HG03520 (cell line): ENCODE measurements around the gene ARHGEF2.
A peak's percentile ranks its signal among the peaks of the same experiment; 100 is the strongest.
"Not testable (repeated sequence)": the region's sequence is repeated elsewhere in the genome, so short reads cannot be mapped to it uniquely, and the experiment has no call there.

Source experiments
- ATAC-seq: cut with Tn5 transposase; IDR thresholded peaks from one replicate; pipeline ENCODE4 v1.9.1; 2021; ENCODE audit warnings: mild to moderate bottlenecking, moderate library complexity; ENCODE audit not compliant: unreplicated experiment

The ARHGEF2 gene

GRCh38 chr1:155993595-155993994 is 15.2 kb upstream of the ARHGEF2 start:
- ATAC-seq = no peak

DNA sequence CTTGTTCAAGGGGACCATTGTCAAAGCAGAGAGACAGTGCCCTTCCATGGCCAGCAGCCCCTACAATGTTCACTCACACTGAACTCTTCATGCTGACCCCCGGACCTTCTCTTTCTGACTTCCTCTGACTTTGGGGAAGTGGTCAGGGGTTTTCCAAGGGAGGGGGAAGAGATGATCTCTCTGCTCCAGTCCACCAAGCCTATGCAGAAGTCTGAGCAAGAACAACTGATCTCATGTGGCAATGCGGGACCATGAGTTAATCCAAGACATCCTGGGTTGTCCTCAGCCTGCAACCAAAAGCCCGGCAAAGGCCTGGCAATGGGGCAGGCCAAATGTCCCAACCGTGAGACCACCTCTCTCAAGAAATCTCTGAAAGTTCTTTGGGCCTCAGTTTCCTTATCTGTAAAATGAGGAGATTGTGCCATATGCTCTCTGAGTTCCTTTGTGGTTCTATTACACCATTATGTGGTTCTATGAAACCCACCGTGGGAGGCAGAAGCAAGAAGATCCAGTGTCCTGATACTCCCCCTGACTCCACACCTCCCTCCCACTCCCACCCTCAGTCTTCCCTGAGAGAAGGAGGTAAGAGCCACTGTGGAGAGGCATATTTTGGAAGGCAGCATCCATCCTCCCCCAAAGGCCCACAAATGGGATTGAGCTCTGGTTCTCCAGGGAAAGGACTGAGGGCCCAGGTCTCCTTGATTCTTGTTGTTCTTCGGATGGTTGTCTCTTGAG is 11.8 kb upstream of the ARHGEF2 start:
- no peak for ATAC-seq

DNA sequence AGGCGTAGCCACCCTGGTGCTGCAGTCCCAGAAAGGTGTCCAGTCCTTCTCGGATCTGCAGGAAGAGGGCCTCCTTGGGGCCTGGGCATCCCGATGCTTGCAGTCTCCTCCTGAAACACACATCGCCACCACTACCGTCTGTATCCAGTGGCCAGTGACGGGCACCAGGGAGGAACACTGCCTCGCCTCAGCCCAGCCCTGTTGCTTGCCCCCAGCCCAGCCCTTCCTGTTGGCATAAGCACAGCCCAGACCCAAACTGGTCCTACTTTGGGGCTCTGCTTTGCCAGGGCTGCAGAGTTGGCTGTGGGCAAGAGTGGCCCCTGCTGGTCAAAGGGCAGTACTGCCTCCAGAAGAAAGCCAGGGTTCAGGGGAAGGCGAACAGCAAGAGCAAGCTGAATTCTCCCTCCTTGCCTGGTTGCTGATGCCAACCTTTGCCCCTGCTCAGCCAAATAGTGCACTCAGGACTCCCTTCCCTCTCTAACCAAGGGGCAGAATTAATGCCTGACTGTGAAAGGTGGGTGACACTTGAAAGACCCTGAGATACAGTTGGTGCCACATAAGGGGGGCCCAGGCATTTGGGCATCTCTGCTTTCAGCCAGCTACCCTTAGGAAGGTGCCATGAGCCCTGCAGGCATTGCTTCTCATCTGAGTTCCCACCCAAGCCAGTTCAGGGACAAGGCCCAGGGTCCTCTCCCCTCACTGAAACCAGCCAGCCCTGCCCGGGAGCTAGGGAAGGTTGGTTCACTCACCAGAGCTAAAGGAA is 11.1 kb upstream of the ARHGEF2 start:
- peak; percentile 55 for ATAC-seq

DNA sequence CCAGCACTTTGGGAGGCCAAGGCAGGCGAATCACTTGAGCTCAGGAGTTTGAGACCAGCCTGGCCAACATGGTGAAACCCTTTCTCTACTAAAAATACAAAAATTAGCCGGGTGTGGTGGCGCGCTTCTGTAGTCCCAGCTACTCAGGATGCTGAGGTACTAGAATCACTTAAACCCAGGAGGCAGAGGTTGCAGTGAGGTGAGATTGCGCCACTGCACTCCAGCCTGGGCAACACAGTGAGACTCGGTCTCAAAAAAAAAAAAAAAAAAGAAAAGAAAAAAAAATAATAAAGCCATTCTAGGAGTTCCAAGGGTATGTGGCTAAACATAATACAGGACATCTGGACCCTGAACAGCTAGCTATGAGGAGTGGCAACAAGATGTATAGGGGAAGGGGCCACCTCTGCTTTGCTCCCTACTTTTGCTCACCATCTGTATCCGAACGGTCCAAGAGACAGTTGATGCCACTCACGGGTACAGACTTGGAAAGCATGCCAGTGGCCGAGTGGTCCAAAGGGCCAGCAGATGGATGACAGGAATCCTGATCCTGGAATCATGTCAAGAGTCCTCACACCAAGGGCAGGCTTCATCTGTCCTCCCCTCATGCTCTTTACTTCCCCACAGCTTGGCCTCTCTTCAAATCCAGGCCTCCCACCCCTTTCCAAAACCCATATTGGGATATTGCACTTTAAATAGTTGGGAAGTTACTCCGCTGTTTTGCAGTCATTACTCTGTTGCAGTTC is 6.7 kb upstream of the ARHGEF2 start:
- ATAC-seq = not testable (repeated sequence)

DNA sequence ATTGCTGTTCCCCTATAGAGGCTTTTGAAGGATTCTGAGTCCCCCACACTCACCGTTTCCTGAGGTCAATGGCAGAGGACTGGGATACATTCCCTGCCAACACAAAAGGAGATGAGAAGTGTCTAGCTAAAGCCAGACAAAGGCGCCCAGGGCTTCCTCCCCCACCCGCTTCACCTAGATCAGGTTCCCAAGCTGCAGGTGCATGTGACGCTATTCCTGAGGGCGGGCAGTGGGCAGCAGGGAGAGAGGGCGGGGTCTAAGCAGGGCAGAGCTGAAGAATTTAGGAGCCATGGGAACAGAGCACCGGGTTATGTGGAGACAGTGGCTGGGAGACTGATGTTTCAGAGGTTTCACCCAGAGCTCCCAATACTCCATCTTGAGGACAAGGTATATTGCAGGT is 6.0 kb upstream of the ARHGEF2 start:
- ATAC-seq = no peak

DNA sequence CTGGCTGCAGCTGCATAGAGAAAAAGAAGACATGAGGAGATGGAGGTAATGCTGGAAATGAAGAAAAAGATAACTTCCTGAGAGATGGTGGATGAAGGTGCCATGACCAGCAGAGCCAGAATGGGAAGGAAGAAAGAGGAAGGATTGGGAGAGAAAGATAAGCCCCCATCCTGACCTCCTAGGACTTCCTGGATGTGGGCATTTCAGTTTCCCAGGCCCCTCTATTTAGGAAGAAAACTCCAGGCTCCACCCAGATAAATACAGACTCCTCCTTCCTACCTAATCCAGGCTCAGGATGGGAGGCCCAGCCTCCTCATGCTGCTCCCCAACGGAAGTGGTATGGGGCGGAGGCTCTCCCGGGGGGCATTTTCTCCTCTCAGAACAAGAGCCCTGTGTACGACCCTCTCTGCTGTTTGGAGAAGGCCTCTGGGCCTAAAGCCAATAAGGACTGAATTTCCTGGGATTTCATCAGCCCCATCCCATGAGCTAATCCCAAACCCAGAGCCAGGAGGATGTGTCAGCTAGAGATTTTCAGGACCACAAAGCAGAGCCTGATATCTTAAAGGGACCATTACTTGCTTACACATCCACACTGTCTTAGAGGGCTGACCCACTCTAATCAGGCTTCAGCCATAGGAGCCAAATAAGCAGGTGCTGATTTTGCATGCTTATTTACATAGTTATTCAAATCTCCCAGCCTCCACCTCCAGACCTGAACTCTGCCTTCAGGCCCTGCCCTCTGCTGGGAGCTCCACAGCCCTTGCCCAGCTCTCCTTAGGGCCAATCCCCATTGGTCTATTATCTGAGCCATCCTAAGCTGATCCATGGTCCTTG is 5.1 kb upstream of the ARHGEF2 start:
- no peak for ATAC-seq

GRCh38 chr1:155982106-155982505 is 3.8 kb upstream of the ARHGEF2 start:
- no peak for ATAC-seq

- no peak for ATAC-seq
Observed at GRCh38 chr1:155981266-155982088, 3.1 kb upstream of the ARHGEF2 start.

- ATAC-seq = no peak
Observed at GRCh38 chr1:155979597-155980343, 1.4 kb upstream of the ARHGEF2 start.

- no peak for ATAC-seq
Observed at GRCh38 chr1:155978973-155979429, 654 bp upstream of the ARHGEF2 start.

- no peak for ATAC-seq
Observed at GRCh38 chr1:155977690-155978324, 540 bp downstream of the ARHGEF2 start.

GRCh38 chr1:155976913-155977689 is 1.2 kb downstream of the ARHGEF2 start:
- no peak for ATAC-seq

GRCh38 chr1:155976062-155976912 is 2.1 kb downstream of the ARHGEF2 start:
- no peak for ATAC-seq

- no peak for ATAC-seq
Observed at GRCh38 chr1:155975375-155976061, 2.8 kb downstream of the ARHGEF2 start.

DNA sequence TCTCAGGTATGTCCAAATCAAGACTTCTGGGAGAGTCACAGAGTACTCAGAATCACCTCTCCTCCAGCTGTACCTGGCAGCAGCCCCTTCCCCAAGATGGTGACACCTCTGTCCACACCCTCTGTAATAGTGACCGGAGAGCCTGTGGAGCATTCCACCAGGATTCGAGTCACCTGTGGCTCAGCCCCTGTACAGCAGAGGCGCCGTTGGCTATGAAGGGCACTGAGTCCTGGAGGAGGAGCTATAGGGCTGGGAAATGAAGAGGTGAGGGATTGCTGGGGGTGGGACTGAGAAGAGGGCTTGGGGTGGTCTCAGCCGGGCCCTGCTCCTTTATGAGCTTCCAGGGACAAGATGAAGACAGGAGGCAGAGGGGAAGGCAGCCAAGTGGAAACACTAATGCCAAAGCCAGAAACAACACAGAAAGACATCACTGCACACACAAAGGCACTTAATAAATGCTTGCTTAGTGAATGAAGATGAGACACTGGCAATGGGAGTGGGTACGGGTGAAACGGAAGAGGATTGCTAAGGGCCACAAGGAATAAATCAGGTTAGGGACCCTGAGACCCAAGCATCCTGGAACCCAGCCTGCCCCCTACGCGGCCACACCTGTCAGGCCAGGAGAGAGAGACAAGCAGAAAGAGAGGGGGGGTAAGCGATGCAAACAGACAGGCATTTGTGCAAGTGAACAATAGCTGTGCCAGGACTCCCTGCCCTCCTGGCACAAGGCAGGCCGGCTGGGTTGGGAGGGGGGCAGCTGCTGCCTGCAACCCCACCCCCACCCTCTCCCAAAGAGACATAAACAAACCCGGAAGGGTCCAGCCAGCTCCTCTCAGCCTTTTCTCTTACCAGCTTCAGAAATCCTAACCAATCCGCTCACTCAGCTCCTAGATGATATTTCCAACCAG is 3.9 kb downstream of the ARHGEF2 start:
- no peak for ATAC-seq
